Pancreas (tissue), 10 donors: Measurements from ENCODE around the gene FRYL. TPM values are rescaled to one million over a fixed set of nuclear protein-coding genes. Genes with fewer than 3 reads are reported as not detected.

ENCODE experiments used
- ATAC-seq, 4 donors: fragments of 200-7000 bp; cut with Tn5 transposase; one replicate each; pipeline versions ENCODE4 v1.8.0 to v1.9.1; 2020; ENCODE audit warnings: mild to moderate bottlenecking in 4 of 4, moderate library complexity in 4 of 4
- DNase-seq, 6 donors: peaks; one replicate each; pipeline ENCODE4 v3.0.0-alpha.2; 2020
- FAIRE-seq: peaks from 2 replicates; lab custom pipeline; 2012; peaks lifted over from hg19 to GRCh38; lab: Jason Lieb, UNC
- H3K27ac ChIP-seq, 4 donors: fragments of 200-600 bp; sonication (generic); 1 replicate in 3 of 4; 2 replicates in 1 of 4; pipeline versions ENCODE4 v1.5.0 to v1.8.0; 2020
- H3K27me3 ChIP-seq, 4 donors: fragments of 200-600 bp; one replicate each; pipeline ENCODE4 v1.8.0; 2021
- H3K36me3 ChIP-seq, 3 donors: fragments of 200-600 bp; sonication (generic) in 1 of 3; one replicate each; pipeline versions ENCODE4 v1.5.0 to v1.8.0; 2020 to 2021
- H3K4me1 ChIP-seq, 3 donors: fragments of 200-600 bp; one replicate each; pipeline ENCODE4 v1.8.0; 2021
- H3K4me3 ChIP-seq, 4 donors: fragments of 200-600 bp; sonication (generic) in 2 of 4; one replicate each; pipeline versions ENCODE4 v1.5.0 to v1.8.0; 2020 to 2021
- H3K9me3 ChIP-seq, 4 donors: fragments of 200-600 bp; one replicate each; pipeline ENCODE4 v1.8.0; 2021
- CTCF ChIP-seq, 4 donors: fragments of 200-600 bp; sonication (generic) in 3 of 4; IDR thresholded peaks; one replicate each; pipeline versions ENCODE4 v1.5.0 to v1.8.0; 2021; ENCODE audit warnings: antibody characterized with exemption in 4 of 4
- WGBS, 2 donors: extraction: QIAGEN DNeasy Blood & Tissue Kit; methylation state at CpG; one replicate each; pipeline ENCODE4 v1.1.7; 2013; 5-methylcytosine and 5-hydroxymethylcytosine counted together
- intact Hi-C, 3 donors: fragments of 100-400 bp; cut with DNase I; formaldehyde crosslinking; loops; one replicate each; pipeline versions ENCODE4 v1.11.1 to v1.14.2; 2022
- polyA plus RNA-seq, 2 donors: library from polyadenylated mRNA; stranded (reverse); fragments of 200-250 nt; gene quantifications; one replicate each; pipeline ENCODE4 v1.2.3, GENCODE V29; 2013
- total RNA-seq, 6 donors: library from RNA; stranded (reverse); fragmentation: NEBNext Ultra II Directional in 4 of 6; extraction: Animal tissue kit (Norgen Biotek cat#: 25700) in 4 of 6; gene quantifications; one replicate each; pipeline versions ENCODE4 v1.2.1 to v1.2.4, GENCODE V29; 2021 to 2023
- donor health status: healthy with polysubstance abuse.
- donor health status: DM: no; HTN: no; CAD: no; lungs with moderate emphysema.
- donor health status: DM: no; HTN: no; CAD: no.
- donor health status: control.
- donor health status: control.
- donor health status: Bipolar disorder and iron deficiency.
- donor health status: DM: yes; HTN: yes; CAD: no.
- donor health status: DM: no; HTN: no; CAD: no.
- donor health status: DM: no; HTN: no; CAD: no.
- donor health status: DM: yes; HTN: yes; CAD: no.

Gene FRYL
- total and polyA plus RNA-seq, 8 donors: 9.1 to 38.7 (median 20.7) TPM

GRCh38 chr4:48503233-48504025 lies 276.6 kb downstream of the FRYL start:
- Histone ChIP-seq H3K4me1 (no peaks in the 10 kb centered on the region), H3K4me3 (no peak overlapping the region), H3K9me3 (no peaks in the 10 kb centered on the region), H3K36me3 (peaks cover 0 to 26% (median 2%) of the 10 kb centered on the region in 3 donors), H3K27me3 (no peaks in the 10 kb centered on the region), H3K27ac (no peak overlapping the region)
- intact Hi-C loops: no loop called here
- 65 to 67% methylated on average over 4 of the region's 4 CpGs for WGBS, 2 donors
- no peak for TF ChIP-seq CTCF (IDR thresholded peaks at IDR 0.05)
- DNase-seq: no peak
- no peak for ATAC-seq
- no peak for FAIRE-seq

GRCh38 chr4:48499551-48500066 lies 280.5 kb downstream of the FRYL start:
- no peak for FAIRE-seq

GRCh38 chr4:48498895-48499294 lies 281.2 kb downstream of the FRYL start:
- ATAC-seq (no peak), FAIRE-seq (no peak), DNase-seq (no peak)
- Histone ChIP-seq H3K4me3 (no peak overlapping the region), H3K27ac (no peak overlapping the region), H3K9me3 (no peaks in the 10 kb centered on the region), H3K4me1 (no peaks in the 10 kb centered on the region), H3K36me3 (peaks cover 0 to 25% (median 0%) of the 10 kb centered on the region in 3 donors), H3K27me3 (no peaks in the 10 kb centered on the region)
- 78 to 80% methylated on average over 4 of the region's 4 CpGs for WGBS, 2 donors
- intact Hi-C loops: no loop called here
- no peak for TF ChIP-seq CTCF (IDR thresholded peaks at IDR 0.05)

More at GRCh38 chr4:48499551-48500066, 280.5 kb downstream of the FRYL start:
- H3K4me1 ChIP-seq: no peaks in the 10 kb centered on the region
- ATAC-seq (no peak), DNase-seq (no peak)
- peaks cover 0 to 25% (median 0%) of the 10 kb centered on the region in 3 donors for H3K36me3 ChIP-seq
- no peak for TF ChIP-seq CTCF (IDR thresholded peaks at IDR 0.05)
- H3K27me3 ChIP-seq: no peaks in the 10 kb centered on the region
- no peak overlapping the region for H3K4me3 ChIP-seq
- no peaks in the 10 kb centered on the region for H3K9me3 ChIP-seq
- no peak overlapping the region for H3K27ac ChIP-seq
- intact Hi-C loops: no loop called here
- WGBS, 2 donors: 89 to 91% methylated on average over 3 of the region's 3 CpGs

GRCh38 chr4:48495941-48496340 lies 284.1 kb downstream of the FRYL start:
- 95 to 98% methylated on average over 2 of the region's 2 CpGs for WGBS, 2 donors
- TF ChIP-seq CTCF (IDR thresholded peaks at IDR 0.05): no peak
- Histone ChIP-seq H3K27ac (no peak overlapping the region), H3K4me1 (no peaks in the 10 kb centered on the region), H3K9me3 (no peaks in the 10 kb centered on the region), H3K36me3 (peaks cover 0 to 19% (median 0%) of the 10 kb centered on the region in 3 donors), H3K27me3 (peaks cover 0 to 7% (median 0%) of the 10 kb centered on the region in 4 donors), H3K4me3 (no peak overlapping the region)
- intact Hi-C loops: no loop called here
- FAIRE-seq (no peak), ATAC-seq (no peak), DNase-seq (no peak)
